ENCODE data around the gene JOSD2.
A peak's percentile ranks its signal among the peaks of the same experiment; 100 is the strongest.

DNA sequence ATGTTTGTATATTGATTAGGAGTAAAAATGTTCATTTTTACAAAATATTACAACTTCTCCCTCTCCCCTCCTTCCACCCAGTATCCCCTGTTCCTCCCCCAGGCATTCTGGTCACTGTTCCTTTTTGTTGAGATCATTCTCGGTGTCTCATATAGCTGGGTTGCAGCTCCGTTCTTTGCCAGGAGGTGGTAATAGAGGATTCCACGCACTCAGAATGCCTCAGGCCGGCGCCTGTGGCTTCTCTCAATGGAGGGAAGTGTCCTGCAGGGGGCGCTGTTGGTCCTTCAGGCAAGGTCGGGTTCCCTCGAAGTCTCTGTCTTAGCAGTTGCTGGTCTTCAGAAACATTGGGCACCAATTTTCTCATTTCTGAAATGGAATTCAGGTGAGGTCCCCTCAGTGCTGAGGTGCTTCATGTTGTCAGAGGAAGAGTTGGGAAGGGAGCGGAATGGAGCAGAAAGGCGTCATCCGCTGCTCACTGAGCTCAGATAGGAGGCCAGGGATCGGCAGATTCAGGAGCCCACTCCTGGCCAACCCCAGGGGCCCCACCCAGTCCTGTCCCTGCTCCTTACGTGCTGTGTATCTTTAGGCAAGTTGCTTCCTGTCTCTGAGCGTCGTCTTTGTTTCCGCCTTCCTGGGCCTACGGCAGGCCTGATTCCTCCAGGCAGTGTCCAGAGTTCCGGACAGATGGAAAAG is 24.0 kb downstream of the JOSD2 start:
- peak in 5 of 6 experiments; percentile 9 to 47 (median 16) for TF ChIP-seq CTCF (IDR thresholded peaks at IDR 0.05)
- no peak for TF ChIP-seq POLR2A (IDR thresholded peaks at IDR 0.05)
